CD4-positive, alpha-beta T cell (primary cell): ENCODE data around the gene MRPS7. TPM values are rescaled to one million over a fixed set of nuclear protein-coding genes. Genes with fewer than 3 reads are reported as not detected.

Source experiments
- ATAC-seq: fragments of 200-7000 bp; cut with Tn5 transposase; one replicate; pipeline ENCODE4 v1.10.0; 2022; ENCODE audit warnings: mild to moderate bottlenecking; ENCODE audit not compliant: poor library complexity
- CTCF ChIA-PET: fragments of 350-600 bp; sonication (Branson Sonifier 250); formaldehyde crosslinking; loops from one replicate; lab custom pipeline; 2021; ENCODE audit warnings: antibody characterized with exemption, inconsistent platforms; lab: Charles Lee
- POLR2A ChIA-PET: fragments of 350-600 bp; sonication (Branson Sonifier 250); formaldehyde crosslinking; loops from one replicate; lab custom pipeline; 2021; ENCODE audit warnings: antibody characterized with exemption, inconsistent platforms; lab: Charles Lee
- DNase-seq, 14 experiments: peaks; one replicate each; pipeline ENCODE4 v3.0.0-alpha.2; 2013 to 2020; ENCODE audit warnings: mixed read lengths in 2 of 14
- H3K27ac ChIP-seq, 2 donors: one replicate each; pipeline versions ENCODE4 v1.5.1 to v1.7.0; 2013; ENCODE audit warnings: low read length in 2 of 2, low read depth in 1 of 2, mild to moderate bottlenecking in 1 of 2
- H3K27me3 ChIP-seq, 2 experiments: 1 replicate in 1 of 2; 2 replicates in 1 of 2; pipeline versions ENCODE4 v1.6.1 to v1.7.0; 2013; ENCODE audit warnings: low read length in 2 of 2, control low read depth in 1 of 2, mild to moderate bottlenecking in 1 of 2, moderate library complexity in 1 of 2; ENCODE audit not compliant: insufficient read depth in 2 of 2, control insufficient read depth in 1 of 2
- H3K36me3 ChIP-seq: one replicate; pipeline ENCODE4 v1.6.1; 2013; ENCODE audit warnings: low read length, control low read depth; ENCODE audit not compliant: insufficient read depth
- H3K4me1 ChIP-seq: one replicate; pipeline ENCODE4 v1.6.1; 2013; ENCODE audit warnings: low read length, control low read depth; ENCODE audit not compliant: insufficient read depth
- H3K4me3 ChIP-seq: one replicate; pipeline ENCODE4 v1.5.1; 2013; ENCODE audit warnings: mild to moderate bottlenecking, low read length, moderate library complexity
- H3K9me3 ChIP-seq, 2 experiments: 1 replicate in 1 of 2; 2 replicates in 1 of 2; pipeline versions ENCODE4 v1.6.1 to v1.7.0; 2013; ENCODE audit warnings: low read length in 2 of 2, mild to moderate bottlenecking in 2 of 2, control low read depth in 1 of 2, moderate library complexity in 1 of 2; ENCODE audit not compliant: control insufficient read depth in 1 of 2, insufficient read depth in 1 of 2
- H3K27ac Mint-ChIP-seq: one replicate; pipeline ENCODE4 v1.8.0; 2020; ENCODE audit warnings: mixed read lengths
- H3K27me3 Mint-ChIP-seq: one replicate; pipeline ENCODE4 v1.8.0; 2021; ENCODE audit warnings: mixed read lengths
- H3K36me3 Mint-ChIP-seq: one replicate; pipeline ENCODE4 v1.8.0; 2021; ENCODE audit warnings: low read depth, mixed read lengths
- H3K4me1 Mint-ChIP-seq: one replicate; pipeline ENCODE4 v1.8.0; 2021; ENCODE audit warnings: low read depth, mixed read lengths
- H3K4me3 Mint-ChIP-seq: one replicate; pipeline ENCODE4 v1.8.0; 2020; ENCODE audit warnings: mild to moderate bottlenecking, mixed read lengths
- H3K9me3 Mint-ChIP-seq: one replicate; pipeline ENCODE4 v1.8.0; 2020; ENCODE audit warnings: mixed read lengths
- intact Hi-C, 2 experiments: fragments of 100-400 bp; cut with DNase I in 1 of 2; cut with micrococcal nuclease in 1 of 2; formaldehyde crosslinking; loops; one replicate each; pipeline versions ENCODE4 v1.15.1 to v1.9.0; 2023 to 2025; cut with DNase I, micrococcal nuclease
- total RNA-seq, 174 experiments: library from RNA in 2 of 174; stranded (reverse) in 2 of 174; gene quantifications; one replicate each; pipeline ENCODE4 v1.2.3 and lab custom pipeline; 2021 to 2026
- TF ChIP-seq, protein P1 (sequence below): fragments of 200-600 bp; IDR thresholded peaks from one replicate; pipeline ENCODE4 v1.8.0; 2022; ENCODE audit warnings: antibody characterized with exemption, mild to moderate bottlenecking

Gene MRPS7
- total RNA-seq, 2 experiments from 2014 or later: 33.2 to 35.2 TPM

DNA sequence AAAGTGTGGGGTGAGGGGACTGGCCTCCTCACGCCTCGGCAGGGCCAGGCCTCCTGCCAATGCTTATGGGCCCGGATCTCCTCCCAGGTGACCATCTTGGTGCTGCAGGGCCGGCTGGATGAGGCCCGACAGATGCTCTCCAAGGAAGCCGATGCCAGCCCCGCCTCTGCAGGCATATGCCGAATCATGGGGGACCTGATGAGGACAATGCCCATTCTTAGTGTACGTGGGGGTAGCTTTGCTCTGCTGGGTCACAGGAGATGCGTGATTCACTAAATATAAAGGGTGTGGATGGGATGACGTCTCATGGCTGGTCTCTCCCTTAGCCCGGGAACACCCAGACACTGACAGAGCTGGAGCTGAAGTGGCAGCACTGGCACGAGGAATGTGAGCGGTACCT, 36.7 kb upstream of the MRPS7 start:
- Histone ChIP-seq H3K27me3 (no peaks in the 10 kb centered on the region), H3K36me3 (peaks cover 70% of the 10 kb centered on the region), H3K9me3 (no peaks in the 10 kb centered on the region), H3K4me1 (no peaks in the 10 kb centered on the region), H3K27ac (no peak overlapping the region), H3K4me3 (no peak overlapping the region)
- ChIA-PET POLR2A (no interaction called here), CTCF (no interaction called here)
- H3K9me3 Mint-ChIP-seq: no peaks in the 10 kb centered on the region
- DNase-seq (no peak), ATAC-seq (no peak)
- H3K27ac Mint-ChIP-seq: no peak overlapping the region
- no peak overlapping the region for H3K4me3 Mint-ChIP-seq
- H3K4me1 Mint-ChIP-seq: no peaks in the 10 kb centered on the region
- H3K36me3 Mint-ChIP-seq: peaks cover 78% of the 10 kb centered on the region
- TF ChIP-seq, protein P1, sequence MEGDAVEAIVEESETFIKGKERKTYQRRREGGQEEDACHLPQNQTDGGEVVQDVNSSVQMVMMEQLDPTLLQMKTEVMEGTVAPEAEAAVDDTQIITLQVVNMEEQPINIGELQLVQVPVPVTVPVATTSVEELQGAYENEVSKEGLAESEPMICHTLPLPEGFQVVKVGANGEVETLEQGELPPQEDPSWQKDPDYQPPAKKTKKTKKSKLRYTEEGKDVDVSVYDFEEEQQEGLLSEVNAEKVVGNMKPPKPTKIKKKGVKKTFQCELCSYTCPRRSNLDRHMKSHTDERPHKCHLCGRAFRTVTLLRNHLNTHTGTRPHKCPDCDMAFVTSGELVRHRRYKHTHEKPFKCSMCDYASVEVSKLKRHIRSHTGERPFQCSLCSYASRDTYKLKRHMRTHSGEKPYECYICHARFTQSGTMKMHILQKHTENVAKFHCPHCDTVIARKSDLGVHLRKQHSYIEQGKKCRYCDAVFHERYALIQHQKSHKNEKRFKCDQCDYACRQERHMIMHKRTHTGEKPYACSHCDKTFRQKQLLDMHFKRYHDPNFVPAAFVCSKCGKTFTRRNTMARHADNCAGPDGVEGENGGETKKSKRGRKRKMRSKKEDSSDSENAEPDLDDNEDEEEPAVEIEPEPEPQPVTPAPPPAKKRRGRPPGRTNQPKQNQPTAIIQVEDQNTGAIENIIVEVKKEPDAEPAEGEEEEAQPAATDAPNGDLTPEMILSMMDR: no peak
- H3K27me3 Mint-ChIP-seq: no peaks in the 10 kb centered on the region
- intact Hi-C loops: no loop called here

DNA sequence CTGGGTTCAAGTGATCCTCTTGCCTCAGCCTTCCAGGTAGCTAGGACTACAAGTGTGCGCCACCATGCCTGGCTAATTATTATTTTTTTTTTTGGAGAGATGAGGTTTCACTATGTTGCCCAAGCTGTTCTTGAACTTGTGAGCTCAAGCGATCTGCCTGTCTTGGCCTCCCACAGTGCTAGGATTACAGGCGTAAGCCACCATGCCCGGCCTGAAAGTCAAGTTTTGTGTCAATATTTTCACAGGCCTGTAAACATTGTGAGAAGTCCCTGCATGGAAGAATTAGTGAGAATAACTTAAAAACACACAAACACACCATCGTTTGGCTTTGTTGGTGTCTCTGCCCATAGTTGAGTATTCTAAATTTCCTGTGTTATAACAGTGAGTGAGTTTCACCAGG, 34.0 kb upstream of the MRPS7 start:
- no peak overlapping the region for H3K4me3 ChIP-seq
- no peaks in the 10 kb centered on the region for H3K4me1 Mint-ChIP-seq
- DNase-seq: no peak
- no peaks in the 10 kb centered on the region for H3K27me3 ChIP-seq
- H3K4me3 Mint-ChIP-seq: no peak overlapping the region
- H3K36me3 Mint-ChIP-seq: peaks cover 88% of the 10 kb centered on the region
- no peak overlapping the region for H3K27ac ChIP-seq
- CTCF ChIA-PET: no interaction called here
- no peak for ATAC-seq
- POLR2A ChIA-PET: no interaction called here
- H3K9me3 Mint-ChIP-seq: no peaks in the 10 kb centered on the region
- H3K9me3 ChIP-seq: no peaks in the 10 kb centered on the region
- H3K36me3 ChIP-seq: peaks cover 75% of the 10 kb centered on the region
- intact Hi-C loops: no loop called here
- no peaks in the 10 kb centered on the region for H3K27me3 Mint-ChIP-seq
- TF ChIP-seq, protein P1: no peak
- H3K4me1 ChIP-seq: no peaks in the 10 kb centered on the region
- H3K27ac Mint-ChIP-seq: no peak overlapping the region

DNA sequence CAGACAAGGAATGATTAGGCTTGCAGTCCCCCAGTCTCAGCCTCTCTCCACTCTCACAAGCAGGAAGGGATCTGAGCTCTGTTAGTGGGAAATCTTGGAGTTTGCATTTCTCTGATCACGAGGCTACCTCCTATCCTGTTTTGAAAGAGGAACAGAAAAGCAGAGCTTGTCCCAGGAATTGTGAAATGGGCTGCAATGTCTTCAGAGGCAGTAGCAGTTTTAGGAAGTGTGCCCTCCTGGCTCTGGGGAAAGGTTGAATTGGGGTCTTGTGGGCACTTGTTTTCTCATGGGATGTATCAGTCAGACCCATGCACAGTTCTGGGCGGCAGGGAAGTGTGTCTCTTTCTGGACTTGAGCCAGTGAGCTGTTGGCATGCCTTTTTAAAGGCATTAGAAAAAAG, 33.4 kb upstream of the MRPS7 start:
- peaks cover 87% of the 10 kb centered on the region for H3K36me3 Mint-ChIP-seq
- H3K4me3 Mint-ChIP-seq: no peak overlapping the region
- no peaks in the 10 kb centered on the region for H3K27me3 Mint-ChIP-seq
- H3K36me3 ChIP-seq: peaks cover 80% of the 10 kb centered on the region
- ChIA-PET CTCF (no interaction called here), POLR2A (no interaction called here)
- TF ChIP-seq, protein P1: no peak
- no peaks in the 10 kb centered on the region for H3K4me1 Mint-ChIP-seq
- no peaks in the 10 kb centered on the region for H3K9me3 ChIP-seq
- H3K4me1 ChIP-seq: no peaks in the 10 kb centered on the region
- H3K27ac ChIP-seq: no peak overlapping the region
- no peak overlapping the region for H3K4me3 ChIP-seq
- no peaks in the 10 kb centered on the region for H3K27me3 ChIP-seq
- DNase-seq (peak in 1 of 14 experiments; percentile 27), ATAC-seq (no peak)
- H3K27ac Mint-ChIP-seq: no peak overlapping the region
- intact Hi-C loops: no loop called here
- no peaks in the 10 kb centered on the region for H3K9me3 Mint-ChIP-seq
